NOMO-1 (cell line): ENCODE results near the gene CYP4A11.
"Not testable (repeated sequence)": the region's sequence is repeated elsewhere in the genome, so short reads cannot be mapped to it uniquely, and the experiment has no call there.

Experiments used
- DNase-seq, 2 experiments: peaks; one replicate each; lab custom pipeline; 2025; ENCODE audit not compliant: unreplicated experiment in 2 of 2; lab: John Stamatoyannopoulos, UW

The CYP4A11 gene

DNA sequence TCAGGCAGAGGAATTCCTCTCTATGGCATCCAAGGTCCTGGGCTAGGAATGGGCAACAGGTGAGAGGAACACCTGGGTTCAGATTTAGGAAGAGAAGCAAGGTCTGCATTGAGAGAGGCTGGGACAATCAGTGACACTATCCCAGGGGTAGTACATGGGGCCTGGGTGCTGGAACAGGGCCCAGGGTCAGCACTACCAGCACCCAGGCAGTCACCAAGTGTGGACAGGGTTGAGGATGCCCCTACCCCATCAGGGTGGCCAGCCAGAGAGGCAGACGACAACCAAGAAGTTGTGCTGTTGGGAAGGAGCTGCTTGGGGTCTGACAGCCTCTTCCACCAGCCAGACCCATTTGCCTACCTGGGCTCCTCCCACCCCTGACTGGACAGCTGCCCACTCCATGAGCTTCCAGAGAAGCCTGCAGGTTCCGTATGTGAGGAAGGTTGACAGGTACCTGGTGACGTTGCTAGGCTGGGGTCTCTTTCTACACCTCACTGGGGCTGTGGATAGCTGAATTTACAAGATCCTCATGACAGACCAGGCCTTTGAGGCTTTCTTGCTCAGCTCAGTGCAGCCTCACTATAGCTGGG is 13.9 kb downstream of the CYP4A11 start:
- no peak for DNase-seq

DNA sequence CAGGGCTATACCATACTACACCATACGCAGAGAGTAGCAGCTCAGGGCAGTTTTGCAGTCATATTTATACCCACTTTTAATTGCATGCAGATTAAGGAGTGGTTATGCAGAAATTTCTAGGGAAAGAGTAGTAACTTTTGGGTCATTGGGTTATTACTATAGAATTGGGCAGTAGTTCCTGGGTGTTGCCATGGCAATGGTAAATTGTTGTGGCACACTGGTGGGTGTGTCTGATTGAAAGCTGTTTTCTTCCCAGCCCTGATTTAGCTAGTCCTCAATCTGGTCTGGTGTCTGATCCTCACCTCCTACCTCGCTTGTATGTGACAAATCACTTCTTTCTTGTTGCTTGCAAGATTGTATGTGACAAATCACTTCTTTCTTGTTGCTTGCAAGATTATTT is 30.5 kb downstream of the CYP4A11 start:
- DNase-seq: no peak

GRCh38 chr1:46903481-46903880 is 37.8 kb downstream of the CYP4A11 start:
- no peak for DNase-seq

DNA sequence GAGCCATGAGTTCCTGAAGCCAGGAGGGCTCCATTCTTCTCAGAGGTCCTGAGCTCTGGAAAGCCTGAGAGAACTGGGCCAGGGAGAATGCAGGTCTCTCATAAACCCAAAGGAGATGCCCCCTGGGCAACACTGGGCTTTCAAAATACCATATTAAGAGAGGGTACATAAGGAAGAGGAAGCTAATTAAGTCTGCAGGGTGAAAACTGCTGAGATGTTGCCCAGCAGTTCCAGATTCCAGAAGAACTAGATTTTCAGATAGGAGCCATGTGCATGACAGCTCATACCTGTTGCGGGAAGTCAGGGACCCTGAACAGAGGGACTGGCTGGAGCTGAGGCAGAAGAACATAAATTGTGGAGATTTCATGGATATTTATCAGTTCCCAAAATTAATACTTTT is 40.9 kb downstream of the CYP4A11 start:
- DNase-seq: no peak

- DNase-seq: not testable (repeated sequence)
Observed at GRCh38 chr1:46881656-46882055, 59.6 kb downstream of the CYP4A11 start.
